SU-DHL-6 (cell line): ENCODE measurements around the gene NDRG4.

Source experiments
- H2AFZ ChIP-seq: fragments of 200-600 bp; sonication (generic); 2 replicates; pipeline ENCODE4 v1.6.1; 2014; ENCODE audit warnings: low read depth, mild to moderate bottlenecking, moderate library complexity, mixed read lengths, antibody characterized with exemption, low read length; ENCODE audit not compliant: severe bottlenecking
- H3F3A ChIP-seq: fragments of 200-600 bp; shearing (Covaris generic); 2 replicates; pipeline ENCODE4 v1.6.0; 2016; ENCODE audit warnings: antibody characterized with exemption, mild to moderate bottlenecking; ENCODE audit not compliant: insufficient read depth
- H3K27ac ChIP-seq: fragments of 200-600 bp; sonication (generic); 2 replicates; pipeline ENCODE4 v1.5.1; 2016; ENCODE audit warnings: low read depth, mild to moderate bottlenecking, low read length, moderate library complexity, mixed read lengths
- H3K27me3 ChIP-seq: fragments of 200-600 bp; sonication (generic), shearing (Covaris generic); 2 replicates; pipeline ENCODE4 v1.6.0; 2014; ENCODE audit warnings: mild to moderate bottlenecking, low read length
- H3K36me3 ChIP-seq: fragments of 200-600 bp; sonication (generic); 2 replicates; pipeline ENCODE4 v1.6.1; 2014; ENCODE audit warnings: mild to moderate bottlenecking, low read length, mixed read lengths
- H3K4me2 ChIP-seq: fragments of 300-600, 200-600 bp; shearing (Covaris generic), sonication (generic); 2 replicates; pipeline ENCODE4 v1.6.0; 2014; ENCODE audit warnings: low read length, low read depth, mild to moderate bottlenecking; ENCODE audit not compliant: poor library complexity, severe bottlenecking
- H3K4me3 ChIP-seq: fragments of 200-600 bp; sonication (generic); 2 replicates; pipeline ENCODE4 v1.5.1; 2014; ENCODE audit warnings: antibody characterized with exemption, low read length, mild to moderate bottlenecking, mixed read lengths; ENCODE audit not compliant: insufficient read depth, poor library complexity, severe bottlenecking
- H3K79me2 ChIP-seq: fragments of 200-600 bp; sonication (generic); 2 replicates; pipeline ENCODE4 v1.6.1; 2014; ENCODE audit warnings: mild to moderate bottlenecking, low read length, moderate library complexity; ENCODE audit not compliant: insufficient read depth
- H3K9ac ChIP-seq: fragments of 200-600 bp; sonication (generic); 2 replicates; pipeline ENCODE4 v1.7.0; 2014; ENCODE audit warnings: mild to moderate bottlenecking, low read length
- H3K9me2 ChIP-seq: fragments of 200-600 bp; sonication (generic); replicated peaks from 2 replicates; pipeline ENCODE4 v1.6.1; 2014; ENCODE audit warnings: low read length; ENCODE audit not compliant: insufficient read depth
- H3K9me3 ChIP-seq: fragments of 200-600 bp; sonication (generic); 2 replicates; pipeline ENCODE4 v1.6.1; 2014; ENCODE audit warnings: low read length, mixed read lengths; ENCODE audit not compliant: insufficient read depth
- H4K20me1 ChIP-seq: fragments of 200-600 bp; sonication (generic); 2 replicates; pipeline ENCODE4 v1.6.1; 2014; ENCODE audit warnings: low read depth, mild to moderate bottlenecking, antibody characterized with exemption, low read length, moderate library complexity, mixed read lengths
- EZH2phosphoT487 ChIP-seq: fragments of 200-600 bp; sonication (generic), shearing (Covaris generic); conservative IDR thresholded peaks from 2 replicates; pipeline ENCODE4 v1.6.1; 2018; ENCODE audit warnings: mild to moderate bottlenecking, antibody characterized with exemption, low read length, moderate library complexity, mixed read lengths
- TF ChIP-seq, protein P1 (sequence below): fragments of 200-600 bp; sonication (generic); IDR thresholded peaks from one replicate; pipeline ENCODE4 v1.5.1; 2017; ENCODE audit warnings: antibody characterized with exemption, mild to moderate bottlenecking, low read length, moderate library complexity; ENCODE audit not compliant: insufficient read depth, poor library complexity, severe bottlenecking

The NDRG4 gene

DNA sequence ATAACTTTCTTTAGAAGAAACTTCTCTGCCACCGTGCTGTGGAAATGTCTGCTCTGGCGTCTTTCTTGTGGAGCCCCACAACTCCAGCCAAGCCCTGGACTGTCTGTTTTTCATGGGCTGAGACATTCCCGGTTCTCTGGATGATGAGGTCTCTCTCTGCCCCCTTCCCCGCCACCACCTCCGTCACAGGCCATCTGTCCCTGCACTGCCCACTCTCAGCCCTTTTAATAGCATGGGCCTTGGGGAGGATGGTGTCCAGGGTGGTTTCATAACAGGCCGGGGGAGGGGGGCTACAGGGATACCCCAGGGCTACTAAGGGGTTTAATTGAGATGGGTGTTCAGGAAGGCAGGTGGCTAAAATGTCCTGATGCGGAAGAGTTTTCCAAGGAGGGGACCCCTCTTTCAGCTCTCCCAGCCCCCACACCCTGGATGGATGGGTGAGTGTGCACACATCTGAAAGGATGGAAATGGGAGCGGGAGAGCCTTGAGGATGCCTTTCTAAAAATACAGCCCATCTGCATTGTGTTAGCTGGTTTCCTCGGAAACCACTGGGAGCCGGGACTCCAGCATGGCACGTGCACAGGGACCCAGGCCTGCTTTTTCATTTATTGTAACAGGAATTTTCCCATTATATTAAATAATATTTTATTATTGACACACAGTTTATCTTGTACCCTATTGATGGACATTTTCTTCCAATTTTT is 14.6 kb upstream of the NDRG4 start:
- Histone ChIP-seq H3K36me3 (no peaks in the 10 kb centered on the region), H4K20me1 (no peaks in the 10 kb centered on the region), H3K4me3 (no peak overlapping the region), H3K9me2 (no peaks in the 10 kb centered on the region), H3K9me3 (no peaks in the 10 kb centered on the region), H3K4me2 (no peak overlapping the region), H2AFZ (no peak overlapping the region), H3K27me3 (no peaks in the 10 kb centered on the region), H3K9ac (no peak overlapping the region), H3F3A (no peaks in the 10 kb centered on the region), H3K27ac (no peak overlapping the region), H3K79me2 (no peaks in the 10 kb centered on the region)
- TF ChIP-seq, protein P1, sequence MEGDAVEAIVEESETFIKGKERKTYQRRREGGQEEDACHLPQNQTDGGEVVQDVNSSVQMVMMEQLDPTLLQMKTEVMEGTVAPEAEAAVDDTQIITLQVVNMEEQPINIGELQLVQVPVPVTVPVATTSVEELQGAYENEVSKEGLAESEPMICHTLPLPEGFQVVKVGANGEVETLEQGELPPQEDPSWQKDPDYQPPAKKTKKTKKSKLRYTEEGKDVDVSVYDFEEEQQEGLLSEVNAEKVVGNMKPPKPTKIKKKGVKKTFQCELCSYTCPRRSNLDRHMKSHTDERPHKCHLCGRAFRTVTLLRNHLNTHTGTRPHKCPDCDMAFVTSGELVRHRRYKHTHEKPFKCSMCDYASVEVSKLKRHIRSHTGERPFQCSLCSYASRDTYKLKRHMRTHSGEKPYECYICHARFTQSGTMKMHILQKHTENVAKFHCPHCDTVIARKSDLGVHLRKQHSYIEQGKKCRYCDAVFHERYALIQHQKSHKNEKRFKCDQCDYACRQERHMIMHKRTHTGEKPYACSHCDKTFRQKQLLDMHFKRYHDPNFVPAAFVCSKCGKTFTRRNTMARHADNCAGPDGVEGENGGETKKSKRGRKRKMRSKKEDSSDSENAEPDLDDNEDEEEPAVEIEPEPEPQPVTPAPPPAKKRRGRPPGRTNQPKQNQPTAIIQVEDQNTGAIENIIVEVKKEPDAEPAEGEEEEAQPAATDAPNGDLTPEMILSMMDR, result no peak
- no peak for TF ChIP-seq EZH2phosphoT487

DNA sequence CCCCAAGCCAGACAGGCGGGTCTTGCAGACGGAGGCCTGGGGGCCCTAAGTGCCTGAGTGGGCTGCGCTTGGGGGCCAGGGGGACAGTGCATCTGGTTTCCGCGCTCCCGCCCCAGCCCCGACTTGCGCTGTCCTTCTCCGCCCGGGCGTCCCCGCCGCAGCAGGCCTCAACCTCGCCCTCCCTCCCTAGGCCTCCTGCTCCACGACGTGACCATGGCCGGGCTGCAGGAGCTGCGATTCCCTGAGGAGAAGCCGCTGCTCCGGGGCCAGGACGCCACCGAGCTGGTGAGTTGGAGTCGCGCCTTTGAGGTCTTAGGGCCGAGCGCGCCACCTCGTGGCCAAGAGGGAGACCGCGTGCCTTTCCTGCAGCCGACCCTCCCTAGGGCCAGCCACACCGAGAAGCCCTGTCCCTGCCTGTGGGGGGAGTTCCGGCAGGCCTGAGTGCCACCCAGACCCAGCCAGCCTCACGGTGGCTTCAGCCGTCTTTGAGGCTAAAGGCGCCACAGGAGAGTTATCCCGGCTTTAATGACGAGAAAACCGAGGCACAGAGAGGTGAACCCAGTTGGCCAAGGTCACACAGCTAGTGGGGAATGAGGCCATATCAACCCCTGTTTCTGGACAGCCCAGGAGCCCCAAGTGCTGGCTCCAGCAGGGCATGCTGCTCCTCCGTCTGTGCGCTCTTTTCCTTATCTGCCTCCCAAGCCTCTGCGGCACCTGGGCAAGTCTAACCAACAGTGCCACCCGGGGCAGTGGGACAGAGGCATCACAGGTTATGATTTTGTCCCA is 12.2 kb upstream of the NDRG4 start:
- no peak overlapping the region for H3K9ac ChIP-seq
- TF ChIP-seq, protein P1, result peak; percentile 82
- no peak for TF ChIP-seq EZH2phosphoT487
- H3K27ac ChIP-seq, result no peak overlapping the region

GRCh38 chr16:58488531-58488930 is 11.4 kb upstream of the NDRG4 start:
- no peaks in the 10 kb centered on the region for H4K20me1 ChIP-seq
- H3K9ac ChIP-seq, result no peak overlapping the region
- no peaks in the 10 kb centered on the region for H3K9me3 ChIP-seq
- TF ChIP-seq, protein P1, result no peak
- TF ChIP-seq EZH2phosphoT487, result no peak
- H3K27ac ChIP-seq, result no peak overlapping the region
- H3F3A ChIP-seq, result no peaks in the 10 kb centered on the region
- no peaks in the 10 kb centered on the region for H3K27me3 ChIP-seq
- H3K36me3 ChIP-seq, result no peaks in the 10 kb centered on the region
- H3K9me2 ChIP-seq, result no peaks in the 10 kb centered on the region
- no peaks in the 10 kb centered on the region for H3K79me2 ChIP-seq
- no peak overlapping the region for H3K4me2 ChIP-seq
- H2AFZ ChIP-seq, result no peak overlapping the region
- no peak overlapping the region for H3K4me3 ChIP-seq

More for the DNA sequence above, 12.2 kb upstream of the NDRG4 start:
- no peaks in the 10 kb centered on the region for H3F3A ChIP-seq
- H3K4me2 ChIP-seq, result no peak overlapping the region
- H3K9me3 ChIP-seq, result no peaks in the 10 kb centered on the region
- no peaks in the 10 kb centered on the region for H4K20me1 ChIP-seq
- no peaks in the 10 kb centered on the region for H3K9me2 ChIP-seq
- H3K79me2 ChIP-seq, result no peaks in the 10 kb centered on the region
- no peaks in the 10 kb centered on the region for H3K27me3 ChIP-seq
- H2AFZ ChIP-seq, result no peak overlapping the region
- no peaks in the 10 kb centered on the region for H3K36me3 ChIP-seq
- H3K4me3 ChIP-seq, result no peak overlapping the region
